Measurements from ENCODE around the gene TMEM170B.

Gene TMEM170B

GRCh38 chr6:11537229-11538051, at the start of gene TMEM170B:
Gene TMEM170B, plus strand, starts transcription at chr6:11537749. Its CDS starts 529 bp downstream, at chr6:11538278.
- peak; percentile 98 for DNase-seq

- DNase-seq: no peak
Observed at GRCh38 chr6:11490996-11491395, 46.6 kb upstream of the TMEM170B start.

GRCh38 chr6:11491596-11492463, 45.7 kb upstream of the TMEM170B start:
- DNase-seq: no peak

GRCh38 chr6:11492464-11493290, 44.9 kb upstream of the TMEM170B start:
- no peak for DNase-seq

GRCh38 chr6:11493974-11494373, 43.6 kb upstream of the TMEM170B start:
- DNase-seq: no peak

- DNase-seq: peak; percentile 46
Observed at GRCh38 chr6:11494786-11495564, 42.6 kb upstream of the TMEM170B start.

GRCh38 chr6:11495565-11496145, 41.9 kb upstream of the TMEM170B start:
- DNase-seq: no peak

- peak; percentile 95 for DNase-seq
Observed at GRCh38 chr6:11496152-11497060, 41.1 kb upstream of the TMEM170B start.

- DNase-seq: no peak
Observed at GRCh38 chr6:11497107-11497506, 40.4 kb upstream of the TMEM170B start.

- no peak for DNase-seq
Observed at GRCh38 chr6:11497881-11498280, 39.7 kb upstream of the TMEM170B start.

GRCh38 chr6:11500008-11500407, 37.5 kb upstream of the TMEM170B start:
- no peak for DNase-seq

- DNase-seq: no peak
Observed at GRCh38 chr6:11509471-11509870, 28.1 kb upstream of the TMEM170B start.

- DNase-seq: no peak
Observed at GRCh38 chr6:11514672-11515071, 22.9 kb upstream of the TMEM170B start.

GRCh38 chr6:11515763-11516162, 21.8 kb upstream of the TMEM170B start:
- DNase-seq: no peak

- DNase-seq: no peak
Observed at GRCh38 chr6:11522812-11523605, 14.5 kb upstream of the TMEM170B start.

GRCh38 chr6:11525468-11526155, 11.9 kb upstream of the TMEM170B start:
- no peak for DNase-seq

- no peak for DNase-seq
Observed at GRCh38 chr6:11526156-11526505, 11.4 kb upstream of the TMEM170B start.

- no peak for DNase-seq
Observed at GRCh38 chr6:11527274-11527870, 10.2 kb upstream of the TMEM170B start.

- no peak for DNase-seq
Observed at GRCh38 chr6:11528996-11529395, 8.6 kb upstream of the TMEM170B start.
